GM21825 (cell line): ENCODE results near the gene CCNI.
"Not testable (repeated sequence)": the region's sequence is repeated elsewhere in the genome, so short reads cannot be mapped to it uniquely, and the experiment has no call there.

Source experiments
- ATAC-seq: cut with Tn5 transposase; IDR thresholded peaks from one replicate; pipeline ENCODE4 v1.9.1; 2021; ENCODE audit warnings: mild to moderate bottlenecking, moderate library complexity; ENCODE audit not compliant: unreplicated experiment

CCNI gene

DNA sequence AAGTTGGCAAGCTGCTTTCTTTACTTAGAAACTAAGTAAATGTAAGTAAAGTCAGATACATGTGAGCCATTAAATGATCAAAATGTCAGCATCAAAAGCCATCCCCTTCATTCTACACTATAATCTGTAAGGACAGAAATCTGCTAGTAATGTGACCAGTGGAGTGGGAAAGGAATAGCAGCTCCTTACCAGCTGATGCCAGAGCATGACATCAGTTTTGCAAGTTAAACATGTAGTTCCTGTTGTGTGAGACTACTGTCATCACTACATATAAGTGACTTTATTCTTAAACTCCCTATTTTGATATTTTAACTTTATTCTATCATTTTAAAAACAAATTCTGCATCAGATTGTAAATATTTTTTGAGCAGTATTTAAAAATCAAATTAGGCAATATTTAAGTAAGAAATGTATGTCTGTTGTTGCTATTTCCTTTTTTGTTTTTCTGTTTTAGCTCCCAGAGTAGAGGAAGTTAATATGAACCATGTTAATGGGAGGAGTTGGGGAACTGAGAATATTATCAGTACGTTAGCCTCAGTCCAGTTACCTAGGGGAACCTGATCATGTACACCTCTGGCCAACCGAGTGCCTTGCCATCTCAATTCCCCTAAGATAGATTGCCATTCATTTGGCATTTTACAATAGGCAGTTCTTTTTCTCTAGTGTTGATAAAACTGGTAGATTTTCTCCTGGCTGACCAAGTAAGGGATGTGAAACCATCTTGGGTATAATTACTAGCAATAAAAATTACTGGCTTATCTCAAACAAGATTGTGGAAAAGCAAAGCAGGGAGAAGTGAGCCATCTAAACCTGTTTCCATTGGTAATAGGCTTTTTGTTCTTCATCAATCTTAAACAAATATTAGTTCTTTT is 34.7 kb downstream of the CCNI start:
- ATAC-seq, result no peak

DNA sequence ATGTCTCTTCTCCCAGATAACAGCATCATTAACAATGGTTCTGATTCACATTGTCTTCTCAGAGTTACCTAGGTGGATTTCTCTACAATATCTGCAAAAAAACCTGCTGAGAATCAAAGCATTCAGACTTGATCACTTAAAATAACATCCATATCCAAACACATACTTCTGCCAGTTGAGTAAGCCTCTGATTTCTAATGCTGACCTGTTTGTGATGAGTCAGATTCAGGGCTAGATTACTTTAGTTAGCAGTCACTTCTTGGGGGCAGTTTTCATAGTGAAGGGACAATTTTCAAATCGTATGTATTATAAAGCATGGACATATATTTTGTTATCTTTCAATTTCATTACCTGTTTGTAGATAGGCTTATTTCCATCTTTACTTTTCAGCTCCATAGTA is 35.5 kb downstream of the CCNI start:
- no peak for ATAC-seq

DNA sequence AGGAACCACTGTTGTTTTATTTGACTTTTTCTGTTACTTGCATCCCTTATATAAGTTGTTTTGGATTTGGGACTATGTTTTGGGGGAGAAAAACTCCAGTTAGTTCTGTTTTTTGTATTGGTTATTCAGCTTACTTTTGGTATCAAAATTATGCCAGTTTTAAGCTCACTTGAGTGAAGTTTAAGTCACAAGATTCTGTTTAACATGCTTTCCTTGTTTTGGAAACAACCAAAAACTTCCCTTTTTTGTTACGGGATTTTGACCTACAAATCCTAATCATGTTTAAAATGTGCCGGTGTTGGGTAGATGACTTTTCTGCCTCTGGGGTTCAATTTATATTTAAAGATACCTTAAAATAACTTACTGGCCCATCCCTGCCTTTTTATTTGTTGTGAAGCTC is 36.0 kb downstream of the CCNI start:
- no peak for ATAC-seq

DNA sequence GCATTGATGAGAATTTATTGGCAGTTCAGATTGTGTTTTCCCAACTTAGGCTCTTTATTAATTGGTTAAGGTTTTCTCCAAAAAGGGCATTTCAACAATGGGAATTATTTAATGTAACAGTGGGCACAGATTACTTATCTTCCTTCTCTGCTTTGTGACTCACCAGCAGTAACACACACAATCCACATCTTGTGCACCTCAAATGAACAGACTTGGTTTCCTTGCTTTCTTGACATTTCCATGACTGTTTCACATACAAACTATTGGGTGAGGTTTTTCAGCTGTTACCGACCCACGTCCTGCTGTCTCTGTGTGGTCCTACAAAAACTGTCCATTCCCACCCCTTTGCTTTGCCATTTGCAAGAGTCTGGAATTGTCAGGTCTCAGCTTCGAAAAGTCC is 38.1 kb downstream of the CCNI start:
- no peak for ATAC-seq

DNA sequence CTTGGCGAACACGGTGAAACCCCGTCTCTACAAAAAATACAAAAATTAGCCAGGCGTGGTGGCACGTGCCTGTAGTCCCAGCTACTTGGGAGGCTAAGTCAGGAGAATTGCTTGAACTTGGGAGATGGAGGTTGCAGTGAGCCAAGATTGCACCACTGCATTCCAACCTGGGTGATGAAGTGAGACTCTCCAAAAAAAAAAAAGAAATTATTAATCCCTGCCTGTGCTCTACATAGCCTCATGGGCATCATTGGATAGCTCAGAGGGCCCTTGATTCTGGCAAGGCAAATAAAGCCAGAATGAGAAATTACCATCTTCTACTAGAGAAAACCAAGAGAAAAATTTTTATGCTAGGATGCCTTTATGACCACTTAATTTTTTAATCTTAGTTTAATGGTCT is 38.6 kb downstream of the CCNI start:
- ATAC-seq, result not testable (repeated sequence)

DNA sequence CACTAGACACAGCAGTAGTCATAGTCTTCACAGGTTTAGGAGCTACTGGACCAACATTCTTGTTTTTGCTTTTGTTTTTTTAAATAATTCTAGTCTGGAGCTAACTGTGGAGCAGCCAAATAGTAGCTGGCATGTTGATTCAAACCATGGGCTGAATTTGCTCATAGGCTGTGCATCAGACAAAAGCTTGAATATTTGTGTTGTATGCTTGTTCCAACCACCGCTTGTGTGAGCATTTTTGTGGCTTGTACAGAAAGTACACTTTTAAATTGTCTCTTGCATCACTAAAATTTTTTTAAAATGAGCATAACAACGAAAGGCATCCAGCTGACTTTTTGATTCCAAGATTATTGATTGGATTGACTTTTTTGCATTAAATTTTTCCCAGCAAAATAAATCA is 39.6 kb downstream of the CCNI start:
- no peak for ATAC-seq

DNA sequence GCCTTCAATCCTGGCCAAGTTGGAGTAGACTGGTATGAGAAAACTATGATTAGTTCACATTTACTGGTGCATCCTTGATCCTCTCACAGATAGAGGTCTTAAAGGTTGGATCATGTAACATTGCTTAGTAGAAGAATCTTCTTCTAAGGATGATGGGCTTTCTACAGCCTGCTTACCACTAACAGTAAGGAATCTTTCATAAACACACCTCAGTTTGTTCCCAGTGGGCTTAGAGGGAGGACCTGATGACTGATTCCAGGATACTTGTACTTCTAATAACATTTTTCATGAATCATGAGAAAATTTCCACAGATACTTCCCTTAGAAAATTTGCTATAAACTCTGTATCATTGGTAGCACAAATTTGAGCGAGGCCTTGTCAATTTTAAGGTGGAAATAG is 40.6 kb downstream of the CCNI start:
- ATAC-seq, result no peak

DNA sequence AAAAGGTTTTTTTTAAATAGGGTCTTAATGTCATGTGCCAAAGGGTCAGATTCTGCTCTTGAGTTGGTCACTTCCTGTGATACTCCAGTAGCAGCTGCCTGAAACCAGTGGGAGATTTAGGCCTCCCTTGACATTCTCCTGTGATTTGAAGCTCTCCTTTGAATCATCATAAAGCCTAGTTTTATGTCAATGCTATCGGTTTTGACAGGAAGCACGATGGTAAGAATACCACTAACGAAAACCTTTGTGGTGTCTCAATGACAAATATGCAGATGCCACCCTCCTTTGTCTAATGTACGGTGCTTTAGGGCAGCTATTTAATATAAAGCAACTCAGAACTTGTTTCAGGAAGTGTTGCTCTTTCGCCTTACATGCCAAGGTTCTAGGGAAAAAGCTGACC is 44.2 kb downstream of the CCNI start:
- ATAC-seq, result no peak

DNA sequence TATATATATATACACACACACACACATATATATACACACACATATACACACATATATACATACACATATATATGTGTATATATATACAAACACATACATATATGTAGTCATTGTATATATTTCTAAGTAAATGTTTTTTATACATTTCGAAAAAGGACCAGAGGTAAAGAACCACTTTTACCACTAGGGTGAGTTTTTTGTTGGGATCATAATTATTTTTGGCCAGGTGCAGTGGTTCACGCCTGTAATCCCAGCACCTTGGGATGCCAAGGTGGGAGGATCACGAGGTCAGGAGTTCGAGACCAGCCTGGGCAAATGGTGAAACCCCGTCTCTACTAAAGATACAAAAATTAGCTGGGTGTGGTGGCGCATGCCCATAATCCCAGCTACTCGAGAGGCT is 46.0 kb downstream of the CCNI start:
- ATAC-seq, result not testable (repeated sequence)

DNA sequence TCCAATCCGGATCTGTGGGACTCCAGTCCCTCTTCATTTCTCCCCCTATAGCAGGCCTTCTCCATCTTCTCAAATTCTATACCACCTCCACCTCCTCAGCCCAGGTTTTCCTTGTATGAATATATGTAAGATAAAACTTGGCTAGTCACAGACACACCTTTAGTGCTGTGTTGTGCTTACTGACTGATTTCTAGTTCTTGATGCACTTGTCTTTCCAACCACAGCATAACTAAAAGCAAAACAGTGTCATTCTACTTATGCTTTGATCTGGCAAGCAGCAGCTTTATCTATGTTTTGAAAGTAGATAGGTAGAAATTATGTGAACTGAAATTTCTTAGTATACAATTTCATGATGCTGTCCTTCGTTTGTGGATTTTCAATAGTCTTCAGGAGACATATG is 47.5 kb downstream of the CCNI start:
- no peak for ATAC-seq

DNA sequence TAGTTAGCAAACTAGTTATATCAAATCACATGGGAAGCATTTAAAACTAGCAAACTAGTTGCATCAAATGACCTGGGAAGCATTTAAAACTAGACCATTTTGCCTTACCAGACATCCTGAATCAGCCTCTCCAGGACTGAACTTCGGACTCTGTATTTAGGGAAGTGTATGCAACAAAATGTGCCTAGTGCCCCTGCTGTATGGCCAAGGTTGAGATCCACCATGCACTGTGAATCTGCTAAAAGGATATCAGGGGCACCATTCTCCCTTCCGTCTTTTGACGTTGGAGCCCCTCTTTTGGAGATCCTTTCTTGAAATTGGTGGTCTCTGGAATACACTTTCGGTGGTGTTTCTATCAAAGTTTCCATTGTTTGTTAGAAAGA is 49.5 kb downstream of the CCNI start:
- ATAC-seq, result no peak

DNA sequence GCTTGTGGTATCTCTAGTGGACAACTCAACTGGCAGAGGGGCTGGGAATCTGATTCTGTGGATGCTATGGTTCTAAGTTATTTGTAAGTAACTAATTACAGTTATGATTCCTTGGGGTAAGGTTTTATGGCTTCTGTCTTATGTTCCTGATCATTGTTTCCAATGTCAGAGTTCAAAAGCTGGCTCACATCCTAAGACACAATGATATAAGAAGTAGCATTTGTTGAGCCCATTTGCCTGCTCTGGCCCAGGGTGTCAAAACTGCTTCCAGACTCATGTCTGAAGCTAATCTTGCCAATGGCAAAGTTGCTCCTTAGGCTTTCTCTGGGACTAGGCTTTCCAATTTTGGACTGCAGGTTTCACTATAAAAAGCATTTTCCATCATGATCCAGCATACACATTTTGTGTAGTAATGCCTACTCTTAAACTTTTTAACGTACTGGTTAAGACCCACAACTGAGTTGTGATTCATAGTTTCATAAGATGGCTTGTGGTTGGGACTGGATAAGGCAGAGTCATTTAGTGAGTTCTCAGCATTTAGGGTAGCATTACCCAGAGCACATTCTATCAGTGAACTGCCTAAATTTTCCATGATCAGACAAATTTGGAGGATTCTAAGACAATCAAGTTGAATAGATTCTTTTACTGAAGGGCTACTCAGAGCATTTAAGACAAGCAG is 50.0 kb downstream of the CCNI start:
- peak; percentile 75 for ATAC-seq

DNA sequence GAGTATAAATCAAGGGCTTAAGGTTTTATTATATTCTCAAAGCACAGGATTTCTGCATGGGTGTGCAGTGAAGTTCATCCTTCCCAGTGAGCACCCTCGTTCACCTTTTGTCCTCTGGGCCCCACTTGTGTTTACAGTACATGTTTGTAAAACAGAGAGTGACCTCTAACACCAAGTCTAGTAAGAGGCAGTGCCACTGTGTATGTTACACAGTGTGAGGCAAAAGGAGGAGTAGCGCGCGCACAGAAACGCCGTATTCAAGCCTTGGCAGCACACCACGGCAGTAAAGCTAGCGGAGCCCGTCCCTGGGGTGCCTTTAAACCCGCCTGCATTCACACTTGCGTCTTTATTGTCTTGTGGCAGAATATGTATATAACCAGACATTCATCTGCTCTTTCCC is 51.9 kb downstream of the CCNI start:
- ATAC-seq, result no peak

DNA sequence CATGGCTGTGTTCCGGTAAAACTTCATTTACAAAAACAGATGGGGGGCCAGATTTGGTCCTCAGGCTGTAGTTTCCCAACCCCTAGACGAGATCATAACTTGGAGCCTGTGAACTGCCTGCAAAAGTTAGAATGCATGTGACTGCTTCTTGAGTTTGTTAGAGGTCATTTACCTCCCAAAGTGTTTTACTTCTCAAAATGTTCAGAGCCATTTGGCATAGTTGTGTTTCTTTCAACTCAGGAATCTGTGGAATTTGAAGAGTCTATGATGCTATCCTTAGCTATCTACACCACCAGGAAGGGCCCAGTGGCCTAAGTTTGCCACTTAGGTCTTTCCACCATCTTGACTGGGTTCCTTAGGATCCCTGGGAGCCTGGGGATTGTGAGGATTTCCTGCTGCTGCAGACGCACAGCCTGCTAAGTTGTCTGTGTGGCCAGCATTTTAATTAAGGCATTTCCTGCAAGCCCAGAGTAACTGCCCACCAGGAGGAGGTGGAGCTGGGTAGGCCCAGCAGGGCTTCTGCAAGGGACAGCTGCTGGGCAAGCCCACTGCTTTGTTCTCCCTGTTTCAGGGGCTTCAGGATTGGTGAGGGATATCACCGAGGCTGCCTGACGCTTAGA is 53.1 kb downstream of the CCNI start:
- no peak for ATAC-seq

DNA sequence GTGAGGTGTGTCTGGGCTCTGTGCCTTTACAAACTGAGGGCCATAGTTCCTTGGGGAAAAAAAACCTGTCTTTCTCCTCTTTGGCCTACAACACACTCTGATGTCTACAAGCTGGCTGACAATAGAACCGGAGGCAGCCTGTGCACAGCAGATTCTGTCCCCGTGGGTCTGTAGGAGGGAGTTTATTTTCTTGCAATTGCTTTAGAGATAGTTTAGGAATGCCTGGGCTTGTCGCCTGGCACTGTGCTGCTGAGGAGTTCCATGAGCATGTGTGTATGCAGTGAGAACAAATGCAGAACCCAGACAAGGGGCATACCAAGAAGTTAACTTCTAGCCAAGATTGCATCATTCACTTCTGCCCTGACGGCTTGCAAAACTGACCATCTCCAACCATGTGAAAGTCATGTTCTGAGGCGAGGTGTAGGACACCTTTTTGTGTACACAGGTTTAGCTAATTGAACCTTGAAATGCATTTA is 54.1 kb downstream of the CCNI start:
- ATAC-seq, result no peak

DNA sequence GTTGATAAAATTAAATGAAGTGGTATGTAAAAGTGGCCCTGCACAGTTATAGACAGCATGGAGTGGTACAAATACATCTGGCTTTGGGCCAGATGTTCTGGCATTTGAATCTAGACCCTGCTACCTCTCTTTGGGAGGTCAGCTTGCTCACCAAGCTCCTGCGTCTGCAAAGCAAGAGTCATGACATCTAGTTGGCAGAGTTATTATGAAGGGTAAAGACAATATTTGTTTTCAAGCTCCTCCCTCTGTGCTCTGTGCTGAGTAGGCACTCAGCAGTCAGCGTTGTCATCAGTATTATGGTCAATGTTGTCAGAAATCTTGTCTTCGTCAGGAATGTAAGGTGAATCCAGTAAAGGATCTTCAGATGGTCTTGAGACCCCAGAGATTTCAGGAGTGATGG is 55.8 kb downstream of the CCNI start:
- ATAC-seq, result no peak

DNA sequence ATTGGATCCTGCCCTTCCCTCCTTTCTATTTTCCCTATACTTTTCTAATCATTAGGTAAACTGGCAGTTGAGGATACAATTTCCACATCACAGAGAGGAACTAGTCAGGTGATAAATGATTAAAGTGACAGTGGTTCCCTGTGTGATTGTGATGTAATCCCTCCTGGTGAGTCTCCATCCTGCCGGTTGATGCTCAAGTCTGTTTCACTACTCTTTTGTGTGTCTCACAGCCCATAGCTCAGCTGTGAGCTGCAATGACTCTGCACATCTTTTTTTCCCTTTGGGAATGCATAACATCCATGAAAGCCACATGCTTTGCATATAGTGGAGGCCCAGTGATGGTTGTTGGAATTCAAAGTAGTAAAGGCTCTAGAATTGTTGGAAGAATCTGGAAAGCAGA is 60.4 kb downstream of the CCNI start:
- ATAC-seq, result no peak

DNA sequence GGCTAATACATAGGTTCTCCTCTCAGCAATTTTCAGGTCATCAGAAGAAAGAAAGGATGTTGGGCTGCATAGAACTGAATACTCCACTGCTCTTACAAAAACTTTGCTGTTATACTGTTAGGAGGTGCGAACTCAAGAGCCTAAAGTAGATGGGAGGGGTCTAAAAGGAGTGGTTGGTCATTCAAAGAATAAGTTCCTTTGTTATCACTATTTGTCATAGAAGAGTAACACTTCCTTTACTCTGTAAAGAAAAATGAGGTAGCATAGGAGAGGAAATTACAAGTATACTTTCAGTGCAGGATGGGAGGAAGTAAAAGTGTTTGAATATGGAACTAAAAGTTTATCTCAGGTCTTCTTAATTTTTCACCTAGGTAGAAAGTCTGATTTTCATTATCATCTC is 61.5 kb downstream of the CCNI start:
- no peak for ATAC-seq

DNA sequence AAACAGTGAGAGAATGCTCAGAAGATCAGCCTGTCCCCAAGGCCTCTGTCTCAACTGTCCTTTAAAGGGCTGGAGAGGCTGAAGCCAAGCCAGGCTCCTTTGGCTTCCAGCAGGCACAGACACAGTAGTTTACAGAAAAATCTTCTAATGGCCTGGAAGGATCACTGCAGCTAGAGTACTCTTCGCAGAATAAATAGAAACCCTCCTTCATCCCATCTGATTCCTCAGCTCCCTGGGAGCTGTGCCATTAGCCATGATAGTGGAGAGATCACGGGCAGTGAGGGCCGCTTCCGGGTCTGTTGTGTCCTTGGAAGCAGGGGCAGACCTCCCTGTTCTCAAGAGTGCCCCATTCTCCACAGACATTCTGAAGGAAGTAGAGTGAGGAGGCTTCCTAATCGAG is 63.1 kb downstream of the CCNI start:
- no peak for ATAC-seq

DNA sequence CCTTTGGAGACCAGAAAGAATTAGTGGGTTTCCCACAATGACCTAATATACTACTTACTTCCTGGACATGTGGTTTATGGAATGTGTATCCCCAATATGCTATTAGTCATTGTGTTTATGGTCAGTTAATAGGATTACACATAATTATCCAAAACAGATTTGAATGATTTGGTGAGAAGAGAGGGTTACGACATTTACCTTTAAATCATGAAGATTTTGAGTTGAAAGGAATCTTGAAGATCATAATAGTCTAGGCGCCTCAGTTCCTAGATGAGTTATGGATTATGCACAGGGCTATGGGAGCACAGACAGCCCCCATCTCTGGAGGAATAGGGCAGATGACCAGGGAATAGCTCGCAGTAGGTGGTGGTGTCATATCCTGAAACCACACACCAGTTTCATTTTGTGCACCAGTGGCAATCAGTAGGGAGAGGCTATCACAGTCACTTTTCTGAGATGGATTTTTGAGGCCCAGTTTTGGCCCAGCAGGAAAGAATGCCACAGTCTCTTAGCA is 64.9 kb downstream of the CCNI start:
- no peak for ATAC-seq

DNA sequence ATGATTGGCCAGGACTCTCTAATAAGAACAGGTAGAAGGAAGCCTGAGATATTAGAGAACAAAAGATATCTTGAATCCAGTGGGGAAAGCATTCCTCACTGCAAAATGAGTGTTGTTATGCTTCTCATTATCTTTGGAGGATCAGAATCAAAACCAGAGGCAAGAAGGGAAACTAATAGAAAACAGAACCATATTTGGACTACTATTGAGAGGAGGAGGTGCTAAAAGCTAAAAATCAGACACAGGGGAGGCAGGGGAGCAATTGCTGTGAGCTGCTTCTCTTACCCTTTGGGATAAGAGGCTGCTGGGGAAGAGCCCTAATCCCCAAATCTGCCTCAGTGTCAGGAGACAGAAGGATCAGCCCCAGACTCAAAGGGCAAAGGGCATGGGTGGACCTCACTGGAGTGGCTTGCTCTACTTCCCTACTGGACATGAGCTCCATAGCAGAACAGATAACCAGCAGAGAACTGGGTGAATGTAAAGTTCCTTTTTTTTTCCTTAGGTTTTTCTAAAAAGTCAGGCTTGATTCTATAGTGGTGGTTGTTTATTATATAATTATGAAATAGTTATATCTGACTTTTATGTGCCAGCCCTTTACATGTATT is 66.2 kb downstream of the CCNI start:
- ATAC-seq, result no peak
